Thyroid gland (tissue), 4 donors: ENCODE measurements around the gene CEBPB. TPM values are rescaled to one million over a fixed set of nuclear protein-coding genes. Genes with fewer than 3 reads are reported as not detected.

Experiments
- DNase-seq, 2 donors: peaks; one replicate each; pipeline ENCODE4 v3.0.0-alpha.2; 2019
- H3K27ac ChIP-seq, 3 donors: fragments of 200-600 bp; sonication (generic); 1 replicate in 2 of 3; 2 replicates in 1 of 3; pipeline ENCODE4 v1.5.1; 2016 to 2019; ENCODE audit warnings: mild to moderate bottlenecking in 1 of 3, moderate library complexity in 1 of 3
- H3K27me3 ChIP-seq: fragments of 200-600 bp; sonication (generic); one replicate; pipeline ENCODE4 v1.5.1; 2019
- H3K36me3 ChIP-seq, 2 donors: fragments of 200-600 bp; sonication (generic); one replicate each; pipeline ENCODE4 v1.5.1; 2016 to 2019
- H3K4me1 ChIP-seq, 2 donors: fragments of 200-600 bp; sonication (generic); one replicate each; pipeline ENCODE4 v1.5.1; 2017 to 2019
- H3K4me3 ChIP-seq, 3 donors: fragments of 200-600 bp; sonication (generic); replicated peaks in 1 of 3; 1 replicate in 2 of 3; 2 replicates in 1 of 3; pipeline ENCODE4 v1.5.1; 2016; ENCODE audit warnings: mild to moderate bottlenecking in 1 of 3
- H3K9me3 ChIP-seq: fragments of 200-600 bp; sonication (generic); one replicate; pipeline ENCODE4 v1.5.1; 2017
- POLR2A ChIP-seq, 2 donors: fragments of 450-650 bp; IDR thresholded peaks; one replicate each; pipeline ENCODE4 v1.6.1; 2017; ENCODE audit warnings: antibody characterized with exemption in 2 of 2, mild to moderate bottlenecking in 2 of 2, moderate library complexity in 1 of 2
- WGBS, 2 donors: methylation state at CpG; one replicate each; pipeline ENCODE4 v1.1.5; 2017; 5-methylcytosine and 5-hydroxymethylcytosine counted together
- intact Hi-C: fragments of 100-400 bp; cut with DNase I; formaldehyde crosslinking; loops from one replicate; pipeline ENCODE4 v1.15.1; 2023
- total RNA-seq, 4 donors: library from RNA; depleted of rRNA; stranded (reverse); fragments of >200 nt; gene quantifications; one replicate each; pipeline ENCODE4 v1.2.3, GENCODE V29; 2016
- TF ChIP-seq, protein P1 (sequence below), 6 experiments: fragments of 200-600 bp in 3 of 6; fragments of 450-650 bp in 3 of 6; sonication (generic) in 3 of 6; IDR thresholded peaks; one replicate each; pipeline ENCODE4 v1.5.1; 2016 to 2019; ENCODE audit warnings: antibody characterized with exemption in 6 of 6, mild to moderate bottlenecking in 2 of 6, inconsistent platforms in 1 of 6, moderate library complexity in 1 of 6

CEBPB gene
- total RNA-seq, 4 donors from 2014 or later, result 61.7 to 132 (median 104) TPM

DNA sequence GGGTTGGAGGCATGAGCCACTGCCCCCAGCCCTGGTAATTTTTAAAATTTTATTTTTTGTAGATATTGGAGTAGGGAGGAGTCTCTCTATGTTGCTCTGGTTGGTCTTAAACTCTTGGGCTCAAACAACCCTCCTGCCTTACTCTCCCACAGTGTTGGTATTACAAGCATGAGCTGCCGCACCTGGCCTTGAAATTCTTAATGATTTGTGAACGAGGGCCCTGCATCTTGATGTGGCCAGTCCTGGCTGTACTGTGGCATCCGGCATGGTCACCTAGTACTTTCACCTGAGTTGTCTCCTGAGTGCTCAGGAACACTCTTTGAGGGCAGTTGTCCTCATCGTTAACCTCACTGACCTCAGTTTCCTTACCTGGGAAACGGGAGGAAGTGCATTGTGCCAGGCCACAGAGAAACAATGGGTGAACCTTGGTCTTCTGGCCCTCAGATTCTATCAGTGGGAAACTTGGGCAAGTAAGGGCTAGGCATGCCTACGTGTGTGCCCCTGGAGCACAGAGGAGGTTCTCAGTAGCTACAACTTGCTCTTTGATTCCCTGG is 19.5 kb downstream of the CEBPB start:
- WGBS, 2 donors, result 79% methylated on average over 6 of the region's 6 CpGs
- no peak for DNase-seq

DNA sequence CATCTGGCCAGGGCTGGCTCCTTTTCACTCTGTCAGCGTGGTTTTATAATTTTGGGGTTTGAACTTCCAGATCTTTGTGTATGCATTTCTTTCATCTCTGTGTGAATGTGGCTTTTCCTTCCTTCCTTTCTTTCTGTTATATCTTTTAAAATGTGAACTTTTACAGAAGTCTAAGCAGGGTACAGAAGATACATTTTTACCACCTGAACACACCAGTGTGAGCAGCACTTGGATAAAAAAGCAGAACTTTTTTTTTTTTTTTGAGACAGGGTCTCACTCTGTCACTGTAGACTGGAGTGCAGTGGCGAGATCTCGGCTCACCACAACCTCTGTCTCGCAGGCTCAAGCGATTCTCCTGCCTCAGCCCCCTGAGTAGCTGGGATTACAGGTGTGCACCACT is 20.5 kb downstream of the CEBPB start:
- Histone ChIP-seq H3K27me3 (no peaks in the 10 kb centered on the region), H3K4me1 (no peaks in the 10 kb centered on the region), H3K36me3 (no peaks in the 10 kb centered on the region), H3K9me3 (no peaks in the 10 kb centered on the region), H3K27ac (no peak overlapping the region), H3K4me3 (no peak overlapping the region)
- 81 to 84% methylated on average over 5 of the region's 5 CpGs for WGBS, 2 donors
- no peak for TF ChIP-seq POLR2A (IDR thresholded peaks at IDR 0.05)
- TF ChIP-seq, protein P1, sequence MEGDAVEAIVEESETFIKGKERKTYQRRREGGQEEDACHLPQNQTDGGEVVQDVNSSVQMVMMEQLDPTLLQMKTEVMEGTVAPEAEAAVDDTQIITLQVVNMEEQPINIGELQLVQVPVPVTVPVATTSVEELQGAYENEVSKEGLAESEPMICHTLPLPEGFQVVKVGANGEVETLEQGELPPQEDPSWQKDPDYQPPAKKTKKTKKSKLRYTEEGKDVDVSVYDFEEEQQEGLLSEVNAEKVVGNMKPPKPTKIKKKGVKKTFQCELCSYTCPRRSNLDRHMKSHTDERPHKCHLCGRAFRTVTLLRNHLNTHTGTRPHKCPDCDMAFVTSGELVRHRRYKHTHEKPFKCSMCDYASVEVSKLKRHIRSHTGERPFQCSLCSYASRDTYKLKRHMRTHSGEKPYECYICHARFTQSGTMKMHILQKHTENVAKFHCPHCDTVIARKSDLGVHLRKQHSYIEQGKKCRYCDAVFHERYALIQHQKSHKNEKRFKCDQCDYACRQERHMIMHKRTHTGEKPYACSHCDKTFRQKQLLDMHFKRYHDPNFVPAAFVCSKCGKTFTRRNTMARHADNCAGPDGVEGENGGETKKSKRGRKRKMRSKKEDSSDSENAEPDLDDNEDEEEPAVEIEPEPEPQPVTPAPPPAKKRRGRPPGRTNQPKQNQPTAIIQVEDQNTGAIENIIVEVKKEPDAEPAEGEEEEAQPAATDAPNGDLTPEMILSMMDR (IDR thresholded peaks at IDR 0.05), result no peak
- intact Hi-C loops, result no loop called here
- no peak for DNase-seq

More for the DNA sequence above, 19.5 kb downstream of the CEBPB start:
- intact Hi-C loops, result no loop called here
- Histone ChIP-seq H3K27ac (no peak overlapping the region), H3K4me3 (no peak overlapping the region), H3K9me3 (no peaks in the 10 kb centered on the region), H3K27me3 (no peaks in the 10 kb centered on the region), H3K36me3 (no peaks in the 10 kb centered on the region), H3K4me1 (no peaks in the 10 kb centered on the region)
- TF ChIP-seq, protein P1 (IDR thresholded peaks at IDR 0.05), result no peak
- TF ChIP-seq POLR2A (IDR thresholded peaks at IDR 0.05), result no peak

DNA sequence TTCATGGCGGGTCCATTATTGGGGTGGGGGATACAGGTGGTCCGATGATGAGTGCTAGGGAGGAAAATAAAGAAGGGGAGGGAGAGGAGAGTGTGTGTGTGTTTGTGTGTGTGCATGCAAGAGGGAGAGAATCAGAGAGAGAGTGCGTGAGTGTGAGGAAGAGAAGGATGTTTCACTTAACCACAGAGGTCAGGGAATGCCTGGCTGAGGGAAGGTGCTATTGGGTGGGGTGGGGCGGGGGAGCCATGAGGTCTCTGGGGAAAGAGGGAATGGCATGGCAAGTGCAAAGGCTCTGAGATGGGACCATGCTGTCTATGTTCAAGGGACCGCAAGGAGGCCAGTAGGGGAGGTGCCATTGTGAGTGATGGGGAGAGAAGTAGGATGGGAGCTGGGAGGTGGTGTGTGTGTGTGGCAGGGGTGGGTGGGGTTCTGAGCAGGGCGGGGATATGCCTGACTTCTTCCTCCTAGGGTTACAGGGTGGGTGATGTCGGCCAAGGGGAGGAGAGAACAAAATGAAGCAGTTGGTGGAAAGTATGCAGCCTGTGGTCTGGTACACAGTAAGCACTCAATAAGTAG is 23.0 kb downstream of the CEBPB start:
- intact Hi-C loops, result no loop called here
- Histone ChIP-seq H3K4me3 (no peak overlapping the region), H3K9me3 (no peaks in the 10 kb centered on the region), H3K4me1 (peaks cover 0 to 1% of the 10 kb centered on the region in 2 donors), H3K36me3 (no peaks in the 10 kb centered on the region), H3K27me3 (no peaks in the 10 kb centered on the region), H3K27ac (no peak overlapping the region)
- WGBS, 2 donors, result 76 to 82% methylated on average over 7 of the region's 7 CpGs
- TF ChIP-seq, protein P1 (IDR thresholded peaks at IDR 0.05), result no peak
- TF ChIP-seq POLR2A (IDR thresholded peaks at IDR 0.05), result no peak
- no peak for DNase-seq

DNA sequence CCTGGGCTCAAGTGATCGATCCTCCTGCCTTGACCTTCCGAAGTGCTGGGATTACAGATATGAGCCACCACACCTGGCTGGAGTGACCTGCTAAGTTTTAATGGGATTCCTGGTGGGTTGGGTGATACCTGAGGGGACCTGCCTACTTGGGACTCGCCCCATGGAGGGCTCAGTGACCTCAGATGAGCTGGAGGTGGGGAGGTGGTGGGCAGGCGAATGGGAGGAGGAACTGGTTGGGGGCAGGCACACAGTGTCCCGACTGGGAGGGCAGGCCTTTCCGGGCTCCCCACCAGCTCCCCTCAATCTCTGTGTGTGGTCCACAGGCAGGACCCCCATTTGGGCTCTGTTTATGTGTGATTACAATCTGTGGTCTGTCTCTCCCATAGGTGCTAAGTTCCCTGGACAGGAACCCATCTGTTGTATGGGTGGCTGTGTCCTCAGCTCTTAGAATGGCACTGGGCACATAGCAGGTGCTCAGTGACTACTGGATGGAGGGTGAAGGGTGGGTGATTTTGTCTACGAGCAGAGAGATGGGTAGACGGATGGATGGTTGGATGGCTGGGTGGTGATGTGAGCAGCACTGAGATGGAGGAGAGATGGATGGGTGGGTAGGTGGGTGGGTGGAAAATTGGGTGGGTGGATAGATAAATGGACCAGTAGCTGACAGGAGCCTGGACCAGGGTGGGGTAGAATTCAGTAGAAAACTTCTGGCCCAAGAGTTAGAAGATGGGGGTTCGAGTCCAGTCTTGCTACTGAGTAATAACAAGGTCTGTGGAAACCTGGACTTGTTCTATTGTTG is 23.8 kb downstream of the CEBPB start:
- intact Hi-C loops, result no loop called here

More for the DNA sequence above, 23.8 kb downstream of the CEBPB start:
- H3K9me3 ChIP-seq, result no peaks in the 10 kb centered on the region
- DNase-seq, result no peak
- WGBS, 2 donors, result 91 to 99% methylated on average over 7 to 9 of the region's 9 CpGs
- TF ChIP-seq POLR2A (IDR thresholded peaks at IDR 0.05), result no peak
- TF ChIP-seq, protein P1 (IDR thresholded peaks at IDR 0.05), result no peak
- H3K36me3 ChIP-seq, result no peaks in the 10 kb centered on the region
- H3K27ac ChIP-seq, result no peak overlapping the region
- H3K27me3 ChIP-seq, result no peaks in the 10 kb centered on the region
- peaks cover 0 to 9% of the 10 kb centered on the region in 2 donors for H3K4me1 ChIP-seq
- H3K4me3 ChIP-seq, result no peak overlapping the region
